Astrocyte (in vitro differentiated cells and primary cell): ENCODE data around the gene SPATA19. TPM values are rescaled to one million over a fixed set of nuclear protein-coding genes. Genes with fewer than 3 reads are reported as not detected.

Experiments
- DNase-seq: peaks from one replicate; pipeline ENCODE4 v3.0.0-alpha.2; 2010; ENCODE audit warnings: low read depth
- FAIRE-seq: peaks from 2 replicates; lab custom pipeline; 2011; peaks lifted over from hg19 to GRCh38; lab: Jason Lieb, UNC
- H2AFZ ChIP-seq: 2 replicates; pipeline ENCODE4 v1.6.0; 2012; ENCODE audit warnings: low read depth, low read length, inconsistent platforms
- H3K27ac ChIP-seq: 2 replicates; pipeline ENCODE4 v1.5.1; 2011; ENCODE audit warnings: low read depth, low read length, inconsistent platforms
- H3K27me3 ChIP-seq: 2 replicates; pipeline ENCODE4 v1.6.0; 2011; ENCODE audit warnings: low read length, inconsistent platforms; ENCODE audit not compliant: insufficient read depth
- H3K36me3 ChIP-seq: 2 replicates; pipeline ENCODE4 v1.5.1; 2011; ENCODE audit warnings: low read length, inconsistent platforms; ENCODE audit not compliant: insufficient read depth
- H3K4me1 ChIP-seq: 2 replicates; pipeline ENCODE4 v1.5.1; 2011; ENCODE audit warnings: low read length, inconsistent platforms; ENCODE audit not compliant: insufficient read depth
- H3K4me2 ChIP-seq: 2 replicates; pipeline ENCODE4 v1.6.0; 2012; ENCODE audit warnings: low read length, inconsistent platforms
- H3K4me3 ChIP-seq: 2 replicates; pipeline ENCODE4 v1.5.1; 2011; ENCODE audit warnings: low read depth, mild to moderate bottlenecking, low read length, inconsistent platforms; ENCODE audit not compliant: insufficient read depth
- H3K79me2 ChIP-seq: 2 replicates; pipeline ENCODE4 v1.6.0; 2012; ENCODE audit warnings: mild to moderate bottlenecking, low read length, inconsistent platforms; ENCODE audit not compliant: insufficient read depth
- H3K9ac ChIP-seq: 2 replicates; pipeline ENCODE4 v1.6.0; 2012; ENCODE audit warnings: mild to moderate bottlenecking, low read length, inconsistent platforms
- H3K9me3 ChIP-seq: 2 replicates; pipeline ENCODE4 v1.5.1; 2012; ENCODE audit warnings: low read depth, mild to moderate bottlenecking, low read length, inconsistent platforms; ENCODE audit not compliant: insufficient read depth
- H4K20me1 ChIP-seq: 2 replicates; pipeline ENCODE4 v1.6.0; 2012; ENCODE audit warnings: low read length, inconsistent platforms; ENCODE audit not compliant: insufficient read depth
- H3K27ac Mint-ChIP-seq: one replicate; pipeline ENCODE4 v1.8.0; 2021; ENCODE audit warnings: mild to moderate bottlenecking, mixed read lengths; ENCODE audit not compliant: unreplicated experiment
- H3K27me3 Mint-ChIP-seq: one replicate; pipeline ENCODE4 v1.8.0; 2021; ENCODE audit warnings: low read depth, mixed read lengths; ENCODE audit not compliant: unreplicated experiment
- H3K36me3 Mint-ChIP-seq: one replicate; pipeline ENCODE4 v1.8.0; 2021; ENCODE audit warnings: low read depth, mixed read lengths; ENCODE audit not compliant: unreplicated experiment
- H3K4me1 Mint-ChIP-seq: one replicate; pipeline ENCODE4 v1.8.0; 2021; ENCODE audit warnings: low read depth, mixed read lengths; ENCODE audit not compliant: unreplicated experiment
- H3K4me3 Mint-ChIP-seq: one replicate; pipeline ENCODE4 v1.8.0; 2021; ENCODE audit warnings: mild to moderate bottlenecking, moderate library complexity, mixed read lengths; ENCODE audit not compliant: unreplicated experiment
- H3K9me3 Mint-ChIP-seq: one replicate; pipeline ENCODE4 v1.8.0; 2021; ENCODE audit warnings: mild to moderate bottlenecking, mixed read lengths; ENCODE audit not compliant: unreplicated experiment
- CTCF ChIP-seq: IDR thresholded peaks from 2 replicates; pipeline ENCODE4 v1.5.1; 2011; ENCODE audit warnings: low read depth, mild to moderate bottlenecking, inconsistent platforms, low read length, moderate library complexity; ENCODE audit not compliant: insufficient read depth
- EZH2 ChIP-seq: IDR thresholded peaks from 2 replicates; pipeline ENCODE4 v1.6.1; 2012; ENCODE audit warnings: mild to moderate bottlenecking, low read length, inconsistent platforms; ENCODE audit not compliant: insufficient read depth
- total RNA-seq: library from RNA; stranded (reverse); gene quantifications from 2 replicates; pipeline ENCODE4 v1.2.1, GENCODE V29; 2021

Gene SPATA19
- total RNA-seq, 1 donor from 2014 or later: not detected

- Histone ChIP-seq H3K27ac (no peak overlapping the region), H2AFZ (no peak overlapping the region), H3K4me1 (no peaks in the 10 kb centered on the region), H3K36me3 (no peaks in the 10 kb centered on the region), H3K4me2 (no peak overlapping the region), H3K9ac (no peak overlapping the region), H3K79me2 (no peaks in the 10 kb centered on the region), H3K9me3 (no peaks in the 10 kb centered on the region), H4K20me1 (no peaks in the 10 kb centered on the region), H3K27me3 (no peaks in the 10 kb centered on the region), H3K4me3 (no peak overlapping the region)
- Mint-ChIP-seq H3K9me3 (peaks cover 6% of the 10 kb centered on the region), H3K4me3 (no peak overlapping the region), H3K27ac (no peak overlapping the region), H3K4me1 (peaks cover 3% of the 10 kb centered on the region), H3K27me3 (peaks cover 52% of the 10 kb centered on the region), H3K36me3 (no peaks in the 10 kb centered on the region)
- FAIRE-seq: no peak
- DNase-seq: no peak
- TF ChIP-seq CTCF (no peak), EZH2 (no peak)
Measured at GRCh38 chr11:133829566-133829965, 15.7 kb downstream of the SPATA19 start.

GRCh38 chr11:133828871-133829270 lies 16.4 kb downstream of the SPATA19 start:
- no peaks in the 10 kb centered on the region for H3K36me3 Mint-ChIP-seq
- Histone ChIP-seq H3K27ac (no peak overlapping the region), H3K4me2 (no peak overlapping the region), H3K9me3 (no peaks in the 10 kb centered on the region), H3K4me3 (no peak overlapping the region), H3K9ac (no peak overlapping the region), H3K4me1 (no peaks in the 10 kb centered on the region), H3K79me2 (no peaks in the 10 kb centered on the region), H3K36me3 (no peaks in the 10 kb centered on the region), H4K20me1 (no peaks in the 10 kb centered on the region), H2AFZ (no peak overlapping the region), H3K27me3 (no peaks in the 10 kb centered on the region)
- H3K9me3 Mint-ChIP-seq: peaks cover 6% of the 10 kb centered on the region
- DNase-seq: no peak
- H3K27ac Mint-ChIP-seq: no peak overlapping the region
- H3K27me3 Mint-ChIP-seq: peaks cover 52% of the 10 kb centered on the region
- no peak for FAIRE-seq
- H3K4me3 Mint-ChIP-seq: no peak overlapping the region
- TF ChIP-seq CTCF (no peak), EZH2 (no peak)
- H3K4me1 Mint-ChIP-seq: no peaks in the 10 kb centered on the region

DNA sequence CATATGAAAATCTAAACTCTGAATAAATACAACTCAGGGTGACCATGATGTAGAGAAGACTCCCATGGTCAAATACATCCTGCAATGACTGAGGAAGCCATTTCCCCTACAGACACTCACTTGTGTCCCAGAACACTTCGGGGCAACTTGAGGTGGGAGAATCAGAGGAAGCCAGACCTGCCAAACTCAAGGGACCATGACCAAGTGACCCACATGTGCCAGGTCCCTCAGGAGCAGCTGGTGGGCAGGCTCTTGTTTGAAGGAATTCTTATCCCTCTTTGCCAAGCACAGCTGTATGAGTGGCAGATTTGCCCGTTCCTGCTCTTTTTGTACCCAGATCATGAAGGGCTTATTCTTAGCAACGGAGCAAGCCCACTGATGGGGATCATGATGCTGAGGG lies 17.8 kb downstream of the SPATA19 start:
- Histone ChIP-seq H3K79me2 (no peaks in the 10 kb centered on the region), H4K20me1 (no peaks in the 10 kb centered on the region), H3K4me3 (no peak overlapping the region), H3K9me3 (no peaks in the 10 kb centered on the region), H3K4me1 (no peaks in the 10 kb centered on the region), H3K4me2 (no peak overlapping the region), H3K9ac (no peak overlapping the region), H3K27ac (no peak overlapping the region), H3K36me3 (no peaks in the 10 kb centered on the region), H3K27me3 (no peaks in the 10 kb centered on the region), H2AFZ (no peak overlapping the region)
- Mint-ChIP-seq H3K27ac (no peak overlapping the region), H3K9me3 (peaks cover 6% of the 10 kb centered on the region), H3K4me1 (no peaks in the 10 kb centered on the region), H3K36me3 (no peaks in the 10 kb centered on the region), H3K27me3 (peaks cover 62% of the 10 kb centered on the region), H3K4me3 (no peak overlapping the region)
- no peak for TF ChIP-seq EZH2
- no peak for TF ChIP-seq CTCF
- DNase-seq: no peak
- no peak for FAIRE-seq
